Mucosa of descending colon (tissue), 3 donors: Measurements from ENCODE around the gene TRUB2. TPM values are rescaled to one million over a fixed set of nuclear protein-coding genes. Genes with fewer than 3 reads are reported as not detected.

Source experiments
- ATAC-seq: fragments of 200-7000 bp; cut with Tn5 transposase; one replicate; pipeline ENCODE4 v1.9.1; 2020; ENCODE audit warnings: mild to moderate bottlenecking, moderate library complexity
- DNase-seq, 3 donors: peaks; one replicate each; pipeline ENCODE4 v3.0.0-alpha.2; 2020
- H3K36me3 ChIP-seq: fragments of 200-600 bp; one replicate; pipeline ENCODE4 v1.8.0; 2021; ENCODE audit warnings: low read depth, mild to moderate bottlenecking
- H3K4me1 ChIP-seq: fragments of 200-600 bp; one replicate; pipeline ENCODE4 v1.8.0; 2021; ENCODE audit warnings: low read depth, mild to moderate bottlenecking
- H3K4me3 ChIP-seq: fragments of 200-600 bp; one replicate; pipeline ENCODE4 v1.8.0; 2021; ENCODE audit warnings: mild to moderate bottlenecking
- H3K9me3 ChIP-seq: fragments of 200-600 bp; one replicate; pipeline ENCODE4 v1.8.0; 2021; ENCODE audit warnings: mild to moderate bottlenecking
- intact Hi-C, 2 donors: fragments of 100-400 bp; cut with DNase I in 1 of 2; cut with micrococcal nuclease in 1 of 2; formaldehyde crosslinking; loops; one replicate each; pipeline versions ENCODE4 v1.11.0 to v1.11.1; 2022; cut with DNase I, micrococcal nuclease
- long read RNA-seq, 2 donors: library from polyadenylated mRNA; unstranded; transcript quantifications; one replicate each; pipeline ENCODE4 v2.0.0, GENCODE V29; 2019 to 2021
- total RNA-seq, 3 donors: library from RNA; stranded (reverse); fragmentation: NEBNext Ultra II Directional in 2 of 3; extraction: Animal tissue kit (Norgen Biotek cat#: 25700) in 2 of 3; gene quantifications; one replicate each; pipeline versions ENCODE4 v1.2.1 to v1.2.4, GENCODE V29; 2021 to 2023
- TF ChIP-seq, protein P1 (sequence below): fragments of 200-600 bp; IDR thresholded peaks from one replicate; pipeline ENCODE4 v1.8.0; 2022; ENCODE audit warnings: antibody characterized with exemption, mild to moderate bottlenecking
- donor health status: DM: no; HTN: no; CAD: no; lungs with moderate emphysema.
- donor health status: DM: no; HTN: no; CAD: no.
- donor health status: DM: no; HTN: yes; CAD: no.

The TRUB2 gene, protein sequence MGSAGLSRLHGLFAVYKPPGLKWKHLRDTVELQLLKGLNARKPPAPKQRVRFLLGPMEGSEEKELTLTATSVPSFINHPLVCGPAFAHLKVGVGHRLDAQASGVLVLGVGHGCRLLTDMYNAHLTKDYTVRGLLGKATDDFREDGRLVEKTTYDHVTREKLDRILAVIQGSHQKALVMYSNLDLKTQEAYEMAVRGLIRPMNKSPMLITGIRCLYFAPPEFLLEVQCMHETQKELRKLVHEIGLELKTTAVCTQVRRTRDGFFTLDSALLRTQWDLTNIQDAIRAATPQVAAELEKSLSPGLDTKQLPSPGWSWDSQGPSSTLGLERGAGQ
- total RNA-seq: 10 to 100 TPM; 18.8 to 27.5 (median 24.3) TPM
- long read RNA-seq, donor 1, full-length matches to known transcripts: 19 of 24 reads
- long read RNA-seq, donor 1, partial matches to known transcripts: 0 of 24 reads
- long read RNA-seq, donor 1, other reads (novel, unspliced or antisense): 5 of 24 reads
- long read RNA-seq, donor 2, full-length matches to known transcripts: 34 of 37 reads
- long read RNA-seq, donor 2, partial matches to known transcripts: 0 of 37 reads
- long read RNA-seq, donor 2, other reads (novel, unspliced or antisense): 3 of 37 reads

DNA sequence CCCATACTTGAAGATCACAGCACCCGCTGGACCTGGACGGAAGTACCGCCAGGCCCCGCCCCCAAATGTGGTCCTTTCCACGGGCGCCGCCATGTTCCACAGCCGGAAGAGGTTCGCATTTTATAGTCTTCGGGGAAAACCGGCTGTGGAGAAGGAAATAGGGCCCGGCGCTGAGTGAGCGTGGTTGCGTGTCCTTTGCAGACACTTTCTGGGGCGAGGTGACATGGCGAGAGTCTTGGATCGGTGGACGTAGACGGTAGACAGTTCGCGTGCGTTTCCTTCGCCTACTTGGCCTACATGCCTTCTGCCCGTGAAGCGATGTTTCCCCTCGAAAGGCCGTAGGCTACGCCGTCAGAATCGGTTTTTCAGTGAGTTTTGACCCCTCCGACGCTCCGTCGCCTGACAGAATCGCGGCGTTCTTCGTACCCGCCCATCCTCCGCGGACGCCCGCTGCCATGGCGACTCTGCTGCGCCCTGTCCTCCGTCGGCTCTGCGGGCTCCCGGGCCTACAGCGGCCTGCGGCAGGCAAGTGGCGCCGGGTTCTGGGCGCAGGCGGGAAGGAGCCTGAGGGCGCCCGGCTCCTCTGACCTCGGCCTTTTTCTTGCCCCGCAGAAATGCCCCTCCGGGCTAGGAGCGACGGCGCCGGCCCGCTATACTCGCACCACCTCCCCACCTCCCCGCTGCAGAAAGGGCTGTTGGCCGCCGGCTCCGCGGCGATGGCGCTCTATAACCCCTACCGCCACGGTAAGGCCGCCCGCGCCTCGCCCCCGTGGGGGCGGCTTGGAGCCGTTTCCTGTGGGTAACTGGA, at the start of gene TRUB2, which contains the start of gene COQ4:
TSS of gene TRUB2 (minus strand) at position 44 of the 808 bp plus-strand sequence. CDS start at position 5, 39 bp downstream.
TSS of gene COQ4 (plus strand) at position 436 of the 808 bp plus-strand sequence. CDS start at position 456, 20 bp downstream.
- intact Hi-C loops: no loop called here
- peak; percentile 98 for ATAC-seq
- TF ChIP-seq, protein P1, sequence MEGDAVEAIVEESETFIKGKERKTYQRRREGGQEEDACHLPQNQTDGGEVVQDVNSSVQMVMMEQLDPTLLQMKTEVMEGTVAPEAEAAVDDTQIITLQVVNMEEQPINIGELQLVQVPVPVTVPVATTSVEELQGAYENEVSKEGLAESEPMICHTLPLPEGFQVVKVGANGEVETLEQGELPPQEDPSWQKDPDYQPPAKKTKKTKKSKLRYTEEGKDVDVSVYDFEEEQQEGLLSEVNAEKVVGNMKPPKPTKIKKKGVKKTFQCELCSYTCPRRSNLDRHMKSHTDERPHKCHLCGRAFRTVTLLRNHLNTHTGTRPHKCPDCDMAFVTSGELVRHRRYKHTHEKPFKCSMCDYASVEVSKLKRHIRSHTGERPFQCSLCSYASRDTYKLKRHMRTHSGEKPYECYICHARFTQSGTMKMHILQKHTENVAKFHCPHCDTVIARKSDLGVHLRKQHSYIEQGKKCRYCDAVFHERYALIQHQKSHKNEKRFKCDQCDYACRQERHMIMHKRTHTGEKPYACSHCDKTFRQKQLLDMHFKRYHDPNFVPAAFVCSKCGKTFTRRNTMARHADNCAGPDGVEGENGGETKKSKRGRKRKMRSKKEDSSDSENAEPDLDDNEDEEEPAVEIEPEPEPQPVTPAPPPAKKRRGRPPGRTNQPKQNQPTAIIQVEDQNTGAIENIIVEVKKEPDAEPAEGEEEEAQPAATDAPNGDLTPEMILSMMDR: no peak
- Histone ChIP-seq H3K4me3 (peak within 1 kb of the TSS; percentile 87), H3K36me3 (no peaks in the 10 kb centered on the region), H3K4me1 (peaks cover 15% of the 10 kb centered on the region), H3K9me3 (no peaks in the 10 kb centered on the region)
- DNase-seq: peak; percentile 94 to 96 (median 94)

DNA sequence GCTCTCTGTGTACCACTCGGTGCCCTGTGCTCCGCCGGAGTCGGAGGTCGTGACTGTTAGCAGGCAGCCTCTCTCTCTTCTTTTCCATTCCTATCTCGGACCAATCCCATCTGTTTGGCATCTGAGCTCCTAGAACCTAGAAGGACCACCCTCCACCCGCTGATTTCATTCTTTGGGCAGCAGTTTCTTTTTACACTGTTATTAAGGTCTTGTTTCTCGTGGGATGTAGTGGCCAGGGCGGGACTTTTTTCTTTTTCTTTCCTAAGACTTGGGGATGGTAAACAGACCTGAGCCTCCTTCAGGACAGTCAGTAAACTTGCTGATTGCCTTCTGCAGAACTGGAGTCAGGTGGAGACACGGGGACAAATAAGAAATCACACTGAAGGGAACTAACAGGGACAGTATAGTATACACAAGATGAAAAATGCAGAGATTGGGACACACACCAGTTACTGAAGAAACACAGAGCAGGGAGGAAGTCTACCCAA, 49.4 kb upstream of the TRUB2 start:
- intact Hi-C loops: no loop called here
- no peaks in the 10 kb centered on the region for H3K9me3 ChIP-seq
- no peak for ATAC-seq
- no peaks in the 10 kb centered on the region for H3K36me3 ChIP-seq
- TF ChIP-seq, protein P1: no peak
- peaks cover 14% of the 10 kb centered on the region for H3K4me1 ChIP-seq
- no peak for DNase-seq
- H3K4me3 ChIP-seq: peak overlapping the region; percentile 80

DNA sequence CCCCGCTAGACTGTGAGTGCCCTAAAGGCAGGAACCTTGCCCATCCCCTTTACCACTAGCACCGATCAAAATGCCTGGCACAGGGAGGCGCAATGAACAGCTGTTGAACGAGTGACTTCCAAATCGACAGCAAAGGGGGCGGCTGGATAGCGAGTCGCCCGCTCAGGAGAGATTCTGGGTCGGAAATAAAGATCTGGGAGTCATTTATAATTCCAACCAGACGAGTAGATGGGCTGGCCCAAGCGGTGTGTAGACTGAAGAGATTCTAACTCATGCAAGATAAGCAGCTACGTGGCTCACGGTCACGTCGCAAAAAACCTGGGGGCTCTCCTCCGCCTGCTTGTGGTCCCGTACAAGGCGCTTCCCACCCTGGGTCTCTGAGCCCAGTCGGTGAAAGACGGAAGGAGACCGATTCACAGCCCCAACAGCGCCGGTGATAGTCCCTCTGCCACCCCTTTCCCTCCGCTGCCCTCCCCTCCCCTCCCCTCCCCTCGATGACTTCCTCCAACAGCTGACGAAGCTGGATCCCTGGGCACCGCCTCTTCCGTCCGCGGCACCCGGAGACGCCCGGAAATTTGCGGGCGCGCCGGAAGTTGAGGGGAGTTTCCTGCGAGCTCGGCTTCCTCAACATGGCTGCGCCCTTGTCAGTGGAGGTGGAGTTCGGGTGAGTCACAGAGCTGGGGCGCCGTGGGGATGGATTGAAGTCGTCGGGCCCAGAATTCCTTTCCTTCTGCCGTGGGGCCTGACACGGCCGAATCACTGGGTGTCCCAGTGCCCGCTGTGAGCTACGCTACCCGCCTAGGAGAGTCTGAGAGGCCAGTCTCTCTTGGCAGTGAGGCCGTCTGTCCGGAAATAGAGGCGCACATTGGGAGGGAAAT, 48.7 kb upstream of the TRUB2 start, which contains the start of gene URM1:
TSS of gene URM1 (plus strand) at position 623 of the 878 bp plus-strand sequence. CDS start at position 630, 7 bp downstream.
- intact Hi-C loops: no loop called here
- DNase-seq (peak; percentile 97 to 98 (median 97)), ATAC-seq (peak; percentile 97)
- peak within 1 kb of the TSS; percentile 80 for H3K4me3 ChIP-seq
- TF ChIP-seq, protein P1: no peak
- H3K9me3 ChIP-seq: no peaks in the 10 kb centered on the region
- no peaks in the 10 kb centered on the region for H3K36me3 ChIP-seq
- peaks cover 14% of the 10 kb centered on the region for H3K4me1 ChIP-seq

GRCh38 chr9:128370367-128370751, 48.1 kb upstream of the TRUB2 start:
- intact Hi-C loops: no loop called here
- H3K9me3 ChIP-seq: no peaks in the 10 kb centered on the region
- DNase-seq (no peak), ATAC-seq (no peak)
- H3K36me3 ChIP-seq: no peaks in the 10 kb centered on the region
- peaks cover 14% of the 10 kb centered on the region for H3K4me1 ChIP-seq
- no peak overlapping the region for H3K4me3 ChIP-seq
- TF ChIP-seq, protein P1: no peak
